Amniotic epithelial cell (primary cell): ENCODE data around the gene RASSF7.

ENCODE experiments used
- DNase-seq: peaks from one replicate; pipeline ENCODE4 v3.0.0-alpha.2; 2010; ENCODE audit warnings: low read depth

Gene RASSF7

GRCh38 chr11:551596-551995 lies 9.2 kb upstream of the RASSF7 start:
- DNase-seq = no peak

GRCh38 chr11:553083-553987 lies 7.4 kb upstream of the RASSF7 start:
- no peak for DNase-seq

DNA sequence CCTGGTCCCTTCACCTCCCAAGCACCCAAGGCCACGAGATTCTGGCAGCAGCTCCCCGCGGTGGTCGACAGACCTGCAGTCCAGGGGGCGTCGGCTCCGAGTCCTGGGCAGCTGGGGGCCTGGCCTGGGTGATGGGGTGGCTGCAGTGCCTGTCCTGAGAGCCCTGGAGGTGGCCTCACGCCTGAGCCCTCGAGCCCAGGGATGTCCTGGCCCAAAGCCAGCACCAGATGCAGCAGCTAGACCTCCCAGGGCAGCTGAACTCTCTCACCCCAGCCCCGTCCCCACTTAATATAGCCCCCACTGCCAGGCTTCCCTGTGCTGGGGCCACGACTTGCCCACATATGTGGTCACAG lies 6.8 kb upstream of the RASSF7 start:
- DNase-seq = no peak

DNA sequence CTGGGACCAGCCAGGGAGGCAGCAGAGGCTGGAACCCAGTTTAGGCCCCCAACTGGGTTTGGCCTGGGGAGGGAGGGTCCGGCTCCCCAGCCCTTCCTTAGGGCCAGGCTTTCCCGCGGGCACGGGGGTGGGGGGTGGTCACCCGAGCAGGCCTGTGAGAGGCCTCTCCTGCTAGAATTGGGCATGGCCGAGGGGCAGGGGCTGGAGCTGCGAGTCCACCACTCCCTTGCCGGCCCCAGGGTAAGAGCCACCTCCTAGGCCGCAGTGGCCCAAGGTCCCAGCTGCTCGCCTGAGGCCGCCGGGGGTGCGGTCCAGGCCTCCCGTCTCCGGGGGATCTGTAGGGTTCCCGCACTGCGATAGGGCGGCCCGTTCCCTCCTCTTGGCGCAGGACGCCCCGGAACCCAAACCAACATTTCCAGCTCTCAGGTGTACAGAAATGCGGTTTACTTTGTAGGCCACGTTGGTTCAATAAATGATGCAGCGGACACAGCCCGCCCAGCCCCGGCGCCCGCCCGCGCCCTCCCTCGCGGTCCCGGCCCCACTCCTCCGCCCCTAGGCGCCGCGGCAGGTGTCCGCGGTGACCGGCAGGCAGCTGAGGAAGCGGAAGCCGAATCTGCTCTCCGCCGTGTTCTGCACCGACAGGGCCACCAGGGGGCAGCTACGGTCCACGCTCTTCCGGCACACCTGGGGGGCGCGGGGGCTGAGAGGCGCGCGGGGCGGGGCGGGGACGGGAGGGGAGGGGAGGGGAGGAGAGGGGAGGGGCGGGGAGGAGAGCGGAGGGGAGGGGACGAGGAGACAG lies 6.1 kb upstream of the RASSF7 start:
- DNase-seq = no peak

- no peak for DNase-seq
Observed at GRCh38 chr11:555227-555779, 5.5 kb upstream of the RASSF7 start.

- DNase-seq = no peak
Observed at GRCh38 chr11:555780-556661, 4.7 kb upstream of the RASSF7 start.

DNA sequence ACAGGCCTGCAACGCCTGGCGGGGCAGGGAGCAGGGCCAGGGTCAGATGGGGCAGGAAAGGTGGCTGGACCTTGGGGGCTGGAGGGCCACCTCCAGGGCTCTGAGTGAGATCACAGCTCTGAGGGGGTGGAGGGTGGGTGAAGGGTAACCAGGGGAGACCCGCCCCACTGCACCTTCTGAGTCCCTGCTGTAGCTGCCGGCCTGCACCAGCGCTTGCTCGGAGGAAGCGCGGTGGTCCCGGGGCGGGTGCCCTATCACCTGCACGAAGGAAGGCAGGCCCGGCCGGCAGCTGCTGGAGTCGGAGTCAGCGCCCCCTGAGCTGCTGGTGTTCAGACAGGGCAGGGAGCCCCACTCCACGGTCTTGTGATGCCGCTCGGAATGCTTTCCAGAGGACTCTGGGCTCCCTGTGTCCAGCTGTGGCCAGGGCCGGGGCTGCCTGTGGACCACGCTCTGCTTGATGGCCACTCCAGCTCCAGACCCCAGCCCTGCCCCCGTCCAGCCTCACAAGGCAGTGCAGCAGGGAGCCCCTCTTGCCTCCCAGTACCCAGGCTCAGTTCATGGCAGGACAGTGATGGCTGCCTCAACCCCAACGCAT lies 4.0 kb upstream of the RASSF7 start:
- no peak for DNase-seq

GRCh38 chr11:557328-558132 lies 3.2 kb upstream of the RASSF7 start:
- DNase-seq = no peak

- no peak for DNase-seq
Observed at GRCh38 chr11:558503-558902, 2.3 kb upstream of the RASSF7 start.

GRCh38 chr11:559020-559620 lies 1.6 kb upstream of the RASSF7 start:
- DNase-seq = no peak

GRCh38 chr11:559712-560304 lies 962 bp upstream of the RASSF7 start:
- no peak for DNase-seq

DNA sequence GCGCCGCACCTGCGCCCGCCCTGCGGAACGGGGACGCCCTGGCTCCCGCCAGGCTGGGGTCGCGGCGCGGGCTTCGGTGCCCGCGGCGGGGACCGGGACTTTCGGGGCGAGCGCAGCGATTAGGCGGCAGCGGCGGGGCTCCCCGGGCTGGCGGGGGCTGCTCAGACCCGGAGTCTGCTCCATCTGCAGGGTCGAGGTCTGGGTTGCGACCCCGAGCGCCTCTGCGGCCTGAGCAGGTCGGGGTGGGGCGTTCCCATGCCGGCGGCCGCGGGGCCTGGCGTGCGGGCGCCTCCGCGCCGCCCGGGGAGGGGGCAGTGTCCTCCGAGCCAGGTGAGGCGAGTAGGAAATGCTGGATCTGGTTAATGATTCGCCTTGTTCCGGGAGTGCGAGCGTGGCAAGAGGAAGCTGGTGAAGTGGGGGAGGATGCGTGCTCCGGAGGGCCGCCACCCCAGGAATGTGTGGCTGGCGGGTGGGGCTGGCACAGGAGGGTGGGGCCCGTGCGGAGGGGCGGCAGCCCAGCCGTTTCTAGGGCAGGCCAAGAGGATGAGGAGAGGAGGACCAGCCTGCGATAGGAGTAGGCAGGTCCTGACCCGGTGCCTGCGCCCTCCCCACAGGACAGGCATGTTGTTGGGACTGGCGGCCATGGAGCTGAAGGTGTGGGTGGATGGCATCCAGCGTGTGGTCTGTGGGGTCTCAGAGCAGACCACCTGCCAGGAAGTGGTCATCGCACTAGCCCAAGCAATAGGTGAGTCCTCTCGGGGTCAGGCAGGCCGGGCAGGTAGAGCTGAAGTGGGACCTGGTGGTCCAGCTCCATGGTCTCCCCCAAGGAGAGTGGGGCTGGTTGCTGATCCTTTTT lies 606 bp downstream of the RASSF7 start:
- DNase-seq = peak; percentile 43

- DNase-seq = no peak
Observed at GRCh38 chr11:562046-562645, 1.4 kb downstream of the RASSF7 start.

GRCh38 chr11:563066-563811 lies 2.5 kb downstream of the RASSF7 start:
- no peak for DNase-seq

- no peak for DNase-seq
Observed at GRCh38 chr11:563812-564578, 3.2 kb downstream of the RASSF7 start.

- no peak for DNase-seq
Observed at GRCh38 chr11:565921-566509, 5.2 kb downstream of the RASSF7 start.
